ENCODE results near the gene OR2J1.
"Not testable (repeated sequence)": the region's sequence is repeated elsewhere in the genome, so short reads cannot be mapped to it uniquely, and the experiment has no call there.

OR2J1 gene

GRCh38 chr6:29099190-29099589, at the start of gene OR2J1:
Gene OR2J1 (plus strand): TSS chr6:29099490. CDS start chr6:29100943, 1,453 bp downstream.
- no peak for DNase-seq

- DNase-seq = no peak
Observed at GRCh38 chr6:29051680-29052079, 47.6 kb upstream of the OR2J1 start.

GRCh38 chr6:29071831-29072723, 27.2 kb upstream of the OR2J1 start:
- DNase-seq = no peak

GRCh38 chr6:29079203-29079602, 20.1 kb upstream of the OR2J1 start:
- DNase-seq = no peak

GRCh38 chr6:29081312-29081711, 18.0 kb upstream of the OR2J1 start:
- DNase-seq = no peak

- no peak for DNase-seq
Observed at GRCh38 chr6:29082457-29082856, 16.8 kb upstream of the OR2J1 start.

GRCh38 chr6:29087213-29087612, 12.1 kb upstream of the OR2J1 start, which contains the start of gene OR2B3:
Gene OR2B3 (minus strand): TSS chr6:29087313. CDS start chr6:29087248, 65 bp downstream.
- no peak for DNase-seq

- no peak for DNase-seq
Observed at GRCh38 chr6:29092957-29093356, 6.3 kb upstream of the OR2J1 start.

GRCh38 chr6:29097803-29098202, 1.5 kb upstream of the OR2J1 start:
- no peak for DNase-seq

GRCh38 chr6:29107758-29108157, 8.5 kb downstream of the OR2J1 start, which contains the start of gene OR2J3:
Gene OR2J3 (plus strand): TSS chr6:29108058. CDS start chr6:29111891, 3,833 bp downstream.
- no peak for DNase-seq

- no peak for DNase-seq
Observed at GRCh38 chr6:29112135-29112534, 12.8 kb downstream of the OR2J1 start.

GRCh38 chr6:29114964-29115363, 15.7 kb downstream of the OR2J1 start:
- DNase-seq = not testable (repeated sequence)

GRCh38 chr6:29129326-29130012, 30.2 kb downstream of the OR2J1 start:
- DNase-seq = no peak

GRCh38 chr6:29130644-29131043, 31.4 kb downstream of the OR2J1 start:
- no peak for DNase-seq

- no peak for DNase-seq
Observed at GRCh38 chr6:29131691-29132090, 32.4 kb downstream of the OR2J1 start.

- DNase-seq = no peak
Observed at GRCh38 chr6:29137724-29138123, 38.4 kb downstream of the OR2J1 start.

- no peak for DNase-seq
Observed at GRCh38 chr6:29141606-29142005, 42.3 kb downstream of the OR2J1 start.

- no peak for DNase-seq
Observed at GRCh38 chr6:29142309-29142708, 43.0 kb downstream of the OR2J1 start.

- no peak for DNase-seq
Observed at GRCh38 chr6:29146179-29146578, 46.9 kb downstream of the OR2J1 start.

GRCh38 chr6:29147074-29147473, 47.8 kb downstream of the OR2J1 start:
- DNase-seq = no peak

- not testable (repeated sequence) for DNase-seq
Observed at GRCh38 chr6:29149444-29149843, 50.2 kb downstream of the OR2J1 start.
